ENCODE results near the gene CLASP1. TPM values are rescaled to one million over a fixed set of nuclear protein-coding genes. Genes with fewer than 3 reads are reported as not detected.
A peak's percentile ranks its signal among the peaks of the same experiment; 100 is the strongest.
"Not testable (repeated sequence)": the region's sequence is repeated elsewhere in the genome, so short reads cannot be mapped to it uniquely, and the experiment has no call there.

The CLASP1 gene
- total RNA-seq, 2 donors from 2014 or later, result 95.1 to 121 TPM

GRCh38 chr2:121490584-121491133 is 158.6 kb downstream of the CLASP1 start:
- no peak for DNase-seq
- Mint-ChIP-seq H3K4me3 (peak overlapping the region in 1 of 2 donors; percentile 11), H3K27me3 (ENCODE audit: low read depth) (no peaks in the 10 kb centered on the region), H3K36me3 (ENCODE audit: insufficient read depth in 2 of 2) (peaks cover 6 to 7% of the 10 kb centered on the region in 2 donors), H3K9me3 (no peaks in the 10 kb centered on the region), H3K27ac (peak overlapping the region; percentile 31), H3K4me1 (ENCODE audit: low read depth) (peaks cover 52% of the 10 kb centered on the region)
- ATAC-seq (replicated peaks in 1 of 2), result no peak

GRCh38 chr2:121489911-121490583 is 159.2 kb downstream of the CLASP1 start:
- DNase-seq (no peak), ATAC-seq (replicated peaks in 1 of 2) (no peak)
- peaks cover 6 to 7% of the 10 kb centered on the region in 2 donors for H3K36me3 Mint-ChIP-seq (ENCODE audit: insufficient read depth in 2 of 2)
- H3K27ac Mint-ChIP-seq, result peak overlapping the region; percentile 57
- no peaks in the 10 kb centered on the region for H3K9me3 Mint-ChIP-seq
- peaks cover 52% of the 10 kb centered on the region for H3K4me1 Mint-ChIP-seq (ENCODE audit: low read depth)
- H3K4me3 Mint-ChIP-seq, result no peak overlapping the region
- no peaks in the 10 kb centered on the region for H3K27me3 Mint-ChIP-seq (ENCODE audit: low read depth)

- H3K4me1 Mint-ChIP-seq (ENCODE audit: low read depth), result peaks cover 58% of the 10 kb centered on the region
- no peaks in the 10 kb centered on the region for H3K27me3 Mint-ChIP-seq (ENCODE audit: low read depth)
- H3K36me3 Mint-ChIP-seq (ENCODE audit: insufficient read depth in 2 of 2), result peaks cover 7% of the 10 kb centered on the region in 2 donors
- H3K4me3 Mint-ChIP-seq, result no peak overlapping the region
- DNase-seq (no peak), ATAC-seq (replicated peaks in 1 of 2) (peak in 1 of 2 donors; percentile 41)
- H3K27ac Mint-ChIP-seq, result peak overlapping the region; percentile 57
- H3K9me3 Mint-ChIP-seq, result no peaks in the 10 kb centered on the region
These were observed 160.0 kb downstream of the CLASP1 start for GRCh38 chr2:121489284-121489683.

- Mint-ChIP-seq H3K27ac (no peak overlapping the region), H3K36me3 (ENCODE audit: insufficient read depth in 2 of 2) (peaks cover 1 to 8% of the 10 kb centered on the region in 2 donors), H3K4me1 (ENCODE audit: low read depth) (peaks cover 37% of the 10 kb centered on the region), H3K4me3 (no peak overlapping the region), H3K9me3 (no peaks in the 10 kb centered on the region), H3K27me3 (ENCODE audit: low read depth) (no peaks in the 10 kb centered on the region)
- ATAC-seq (replicated peaks in 1 of 2), result no peak
- no peak for DNase-seq
These were observed 163.0 kb downstream of the CLASP1 start for GRCh38 chr2:121486191-121486790.

- H3K4me3 Mint-ChIP-seq, result no peak overlapping the region
- no peaks in the 10 kb centered on the region for H3K27me3 Mint-ChIP-seq (ENCODE audit: low read depth)
- H3K4me1 Mint-ChIP-seq (ENCODE audit: low read depth), result peaks cover 29% of the 10 kb centered on the region
- no peak overlapping the region for H3K27ac Mint-ChIP-seq
- ATAC-seq (replicated peaks in 1 of 2), result no peak
- peaks cover 1 to 8% of the 10 kb centered on the region in 2 donors for H3K36me3 Mint-ChIP-seq (ENCODE audit: insufficient read depth in 2 of 2)
- H3K9me3 Mint-ChIP-seq, result no peaks in the 10 kb centered on the region
- DNase-seq, result no peak
These were observed 164.2 kb downstream of the CLASP1 start for GRCh38 chr2:121485039-121485438.

- no peaks in the 10 kb centered on the region for H3K27me3 Mint-ChIP-seq (ENCODE audit: low read depth)
- DNase-seq, result no peak
- ATAC-seq (replicated peaks in 1 of 2), result no peak
- no peak overlapping the region for H3K4me3 Mint-ChIP-seq
- no peak overlapping the region for H3K27ac Mint-ChIP-seq
- H3K36me3 Mint-ChIP-seq (ENCODE audit: insufficient read depth in 2 of 2), result peaks cover 1 to 11% of the 10 kb centered on the region in 2 donors
- peaks cover 23% of the 10 kb centered on the region for H3K4me1 Mint-ChIP-seq (ENCODE audit: low read depth)
- no peaks in the 10 kb centered on the region for H3K9me3 Mint-ChIP-seq
These were observed 165.4 kb downstream of the CLASP1 start for GRCh38 chr2:121483846-121484245.

GRCh38 chr2:121483021-121483420 is 166.2 kb downstream of the CLASP1 start:
- H3K9me3 Mint-ChIP-seq, result no peaks in the 10 kb centered on the region
- no peak overlapping the region for H3K4me3 Mint-ChIP-seq
- peak overlapping the region; percentile 21 for H3K27ac Mint-ChIP-seq
- ATAC-seq (replicated peaks in 1 of 2) (no peak), DNase-seq (no peak)
- peaks cover 1 to 11% of the 10 kb centered on the region in 2 donors for H3K36me3 Mint-ChIP-seq (ENCODE audit: insufficient read depth in 2 of 2)
- H3K27me3 Mint-ChIP-seq (ENCODE audit: low read depth), result no peaks in the 10 kb centered on the region
- peaks cover 23% of the 10 kb centered on the region for H3K4me1 Mint-ChIP-seq (ENCODE audit: low read depth)

- no peak for ATAC-seq (replicated peaks in 1 of 2)
- H3K9me3 Mint-ChIP-seq, result no peaks in the 10 kb centered on the region
- no peak for DNase-seq
- H3K36me3 Mint-ChIP-seq (ENCODE audit: insufficient read depth in 2 of 2), result peaks cover 1 to 11% of the 10 kb centered on the region in 2 donors
- peaks cover 32% of the 10 kb centered on the region for H3K4me1 Mint-ChIP-seq (ENCODE audit: low read depth)
- H3K4me3 Mint-ChIP-seq, result no peak overlapping the region
- no peak overlapping the region for H3K27ac Mint-ChIP-seq
- H3K27me3 Mint-ChIP-seq (ENCODE audit: low read depth), result no peaks in the 10 kb centered on the region
These were observed 168.4 kb downstream of the CLASP1 start for GRCh38 chr2:121480826-121481225.

- Mint-ChIP-seq H3K27me3 (ENCODE audit: low read depth) (no peaks in the 10 kb centered on the region), H3K4me1 (ENCODE audit: low read depth) (peaks cover 32% of the 10 kb centered on the region), H3K9me3 (no peaks in the 10 kb centered on the region), H3K36me3 (ENCODE audit: insufficient read depth in 2 of 2) (peaks cover 1 to 11% of the 10 kb centered on the region in 2 donors), H3K27ac (peak overlapping the region; percentile 12), H3K4me3 (no peak overlapping the region)
- ATAC-seq (replicated peaks in 1 of 2) (no peak), DNase-seq (no peak)
These were observed 169.3 kb downstream of the CLASP1 start for GRCh38 chr2:121479882-121480522.

GRCh38 chr2:121478996-121479745 is 170.1 kb downstream of the CLASP1 start:
- H3K27me3 Mint-ChIP-seq (ENCODE audit: low read depth), result no peaks in the 10 kb centered on the region
- ATAC-seq (replicated peaks in 1 of 2), result no peak
- H3K9me3 Mint-ChIP-seq, result no peaks in the 10 kb centered on the region
- H3K27ac Mint-ChIP-seq, result peak overlapping the region; percentile 89
- peaks cover 1 to 8% of the 10 kb centered on the region in 2 donors for H3K36me3 Mint-ChIP-seq (ENCODE audit: insufficient read depth in 2 of 2)
- H3K4me1 Mint-ChIP-seq (ENCODE audit: low read depth), result peaks cover 28% of the 10 kb centered on the region
- DNase-seq, result no peak
- no peak overlapping the region for H3K4me3 Mint-ChIP-seq

- H3K4me3 Mint-ChIP-seq; H3K27ac Mint-ChIP-seq; H3K9me3 Mint-ChIP-seq; H3K36me3 Mint-ChIP-seq (ENCODE audit: insufficient read depth in 2 of 2); DNase-seq; H3K27me3 Mint-ChIP-seq (ENCODE audit: low read depth); ATAC-seq (replicated peaks in 1 of 2): not testable (repeated sequence)
- peaks cover 28% of the 10 kb centered on the region for H3K4me1 Mint-ChIP-seq (ENCODE audit: low read depth)
These were observed 170.8 kb downstream of the CLASP1 start for GRCh38 chr2:121478358-121478995.

GRCh38 chr2:121476684-121477083 is 172.6 kb downstream of the CLASP1 start:
- ATAC-seq (replicated peaks in 1 of 2), result no peak
- H3K4me1 Mint-ChIP-seq (ENCODE audit: low read depth), result peaks cover 22% of the 10 kb centered on the region
- H3K4me3 Mint-ChIP-seq, result no peak overlapping the region
- H3K36me3 Mint-ChIP-seq (ENCODE audit: insufficient read depth in 2 of 2), result peaks cover 0 to 8% of the 10 kb centered on the region in 2 donors
- peak overlapping the region; percentile 48 for H3K27ac Mint-ChIP-seq
- no peaks in the 10 kb centered on the region for H3K9me3 Mint-ChIP-seq
- no peaks in the 10 kb centered on the region for H3K27me3 Mint-ChIP-seq (ENCODE audit: low read depth)
- no peak for DNase-seq

Data from activated T-cell treated with anti-CD3 and anti-CD28 coated beads, Interleukin-2, amount 50 U/mL, for 72 hours (primary cell).